Activated CD4-positive, alpha-beta memory T cell treated with anti-CD3 and anti-CD28 coated beads for 36 hours (primary cell): ENCODE measurements around the gene NFATC3. TPM values are rescaled to one million over a fixed set of nuclear protein-coding genes. Genes with fewer than 3 reads are reported as not detected.

ENCODE experiments used
- CTCF ChIA-PET: fragments of 350-600 bp; sonication (Branson Sonifier 250); formaldehyde crosslinking; loops from one replicate; lab custom pipeline; 2021; ENCODE audit warnings: antibody characterized with exemption, inconsistent platforms; lab: Charles Lee
- POLR2A ChIA-PET: fragments of 350-600 bp; sonication (Branson Sonifier 250); formaldehyde crosslinking; loops from one replicate; lab custom pipeline; 2021; ENCODE audit warnings: antibody characterized with exemption; lab: Charles Lee
- DNase-seq: peaks from one replicate; pipeline ENCODE4 v3.0.0-alpha.2; 2020
- H3K27ac Mint-ChIP-seq: one replicate; pipeline ENCODE4 v1.8.0; 2021; ENCODE audit warnings: mixed read lengths
- H3K27me3 Mint-ChIP-seq: one replicate; pipeline ENCODE4 v1.8.0; 2021; ENCODE audit warnings: mixed read lengths
- H3K36me3 Mint-ChIP-seq: one replicate; pipeline ENCODE4 v1.8.0; 2021; ENCODE audit warnings: mixed read lengths
- H3K4me1 Mint-ChIP-seq: one replicate; pipeline ENCODE4 v1.8.0; 2021; ENCODE audit warnings: low read depth, mixed read lengths
- H3K4me3 Mint-ChIP-seq: one replicate; pipeline ENCODE4 v1.8.0; 2021; ENCODE audit warnings: mild to moderate bottlenecking, mixed read lengths
- H3K9me3 Mint-ChIP-seq: one replicate; pipeline ENCODE4 v1.8.0; 2021; ENCODE audit warnings: mixed read lengths
- intact Hi-C: fragments of 100-400 bp; cut with micrococcal nuclease; formaldehyde crosslinking; loops from one replicate; pipeline ENCODE4 v1.15.1; 2023
- total RNA-seq, 2 experiments: library from RNA; stranded (reverse); gene quantifications; one replicate each; pipeline ENCODE4 v1.2.3, GENCODE V29; 2021

The NFATC3 gene
- total RNA-seq, result 10 to 100 TPM; 83.4 to 85.2 TPM

- intact Hi-C loops, result loop anchor here (1.0 to 10.0 kb wide), 7 partner anchors 11 to 911 kb away; partner anchors contain the start of genes CTCF, NOL3, PRMT7 and PSMB10
- CTCF ChIA-PET, result interaction anchor here (0.8 to 3.6 kb wide), 14 partner anchors 8 to 269 kb away, joined by 3 to 19 read pairs (median 6); partner anchors contain the start of gene SLC7A6
- DNase-seq, result peak; percentile 99
- Mint-ChIP-seq H3K4me3 (peak within 1 kb of the TSS; percentile 86), H3K36me3 (peaks cover 7% of the 10 kb centered on the region), H3K4me1 (peaks cover 62% of the 10 kb centered on the region), H3K9me3 (no peaks in the 10 kb centered on the region), H3K27me3 (no peaks in the 10 kb centered on the region), H3K27ac (peak within 1 kb of the TSS; percentile 98)
- POLR2A ChIA-PET, result interaction anchor here (0.6 to 2.3 kb wide), 17 partner anchors 8 to 397 kb away, joined by 3 to 23 read pairs (median 5); partner anchors contain the start of genes DDX28, DPEP2, DUS2 and PSMB10
These were observed at the start of gene NFATC3 for GRCh38 chr16:68085259-68086071. Gene NFATC3, plus strand, starts transcription at chr16:68085370. Its CDS starts 312 bp downstream, at chr16:68085682.

GRCh38 chr16:68037841-68038597, 47.2 kb upstream of the NFATC3 start:
- peaks cover 15% of the 10 kb centered on the region for H3K36me3 Mint-ChIP-seq
- CTCF ChIA-PET, result interaction anchor here (0.5 to 3.9 kb wide), 4 partner anchors 155 to 406 kb away, joined by 3 to 27 read pairs (median 16); partner anchors contain the start of gene NRN1L
- no peaks in the 10 kb centered on the region for H3K9me3 Mint-ChIP-seq
- POLR2A ChIA-PET, result no interaction called here
- peaks cover 6% of the 10 kb centered on the region for H3K4me1 Mint-ChIP-seq
- no peak overlapping the region for H3K4me3 Mint-ChIP-seq
- DNase-seq, result no peak
- H3K27ac Mint-ChIP-seq, result no peak overlapping the region
- intact Hi-C loops, result no loop called here
- no peaks in the 10 kb centered on the region for H3K27me3 Mint-ChIP-seq

GRCh38 chr16:68040506-68041288, 44.5 kb upstream of the NFATC3 start:
- peaks cover 19% of the 10 kb centered on the region for H3K36me3 Mint-ChIP-seq
- DNase-seq, result peak; percentile 94
- peaks cover 6% of the 10 kb centered on the region for H3K4me1 Mint-ChIP-seq
- peak overlapping the region; percentile 65 for H3K27ac Mint-ChIP-seq
- POLR2A ChIA-PET, result interaction anchor here (0.6 to 1.0 kb wide), 3 partner anchors 49 to 225 kb away, joined by 3 to 4 read pairs (median 4); no protein-coding TSS in a partner anchor
- H3K27me3 Mint-ChIP-seq, result no peaks in the 10 kb centered on the region
- CTCF ChIA-PET, result interaction anchor here (0.6 to 3.9 kb wide), 63 partner anchors 11 to 515 kb away, joined by 3 to 27 read pairs (median 4); partner anchors contain the start of genes CENPT, DDX28, DPEP2 and DUS2
- intact Hi-C loops, result loop anchor here (1.0 to 5.0 kb wide), 5 partner anchors 47 to 224 kb away; partner anchors contain the start of genes NRN1L, PSMB10 and SLC12A4
- no peak overlapping the region for H3K4me3 Mint-ChIP-seq
- H3K9me3 Mint-ChIP-seq, result no peaks in the 10 kb centered on the region

GRCh38 chr16:68041783-68042182, 43.4 kb upstream of the NFATC3 start:
- Mint-ChIP-seq H3K4me3 (no peak overlapping the region), H3K4me1 (peaks cover 8% of the 10 kb centered on the region), H3K36me3 (peaks cover 17% of the 10 kb centered on the region), H3K9me3 (no peaks in the 10 kb centered on the region), H3K27me3 (no peaks in the 10 kb centered on the region), H3K27ac (no peak overlapping the region)
- ChIA-PET CTCF (interaction anchor here (0.6 to 3.9 kb wide), 6 partner anchors 20 to 239 kb away, joined by 3 to 27 read pairs (median 6); no protein-coding TSS in a partner anchor), POLR2A (no interaction called here)
- intact Hi-C loops, result loop anchor here (2.0 to 5.0 kb wide), 4 partner anchors 73 to 225 kb away; partner anchors contain the start of genes NRN1L, PSMB10 and SLC12A4
- DNase-seq, result no peak

GRCh38 chr16:68046106-68046505, 39.1 kb upstream of the NFATC3 start:
- Mint-ChIP-seq H3K27ac (no peak overlapping the region), H3K4me1 (peaks cover 2% of the 10 kb centered on the region), H3K4me3 (no peak overlapping the region), H3K36me3 (peaks cover 17% of the 10 kb centered on the region), H3K27me3 (no peaks in the 10 kb centered on the region), H3K9me3 (no peaks in the 10 kb centered on the region)
- ChIA-PET CTCF (interaction anchor here (0.6 kb wide), 1 partner anchor 27 kb away, joined by 3 read pairs; no protein-coding TSS in a partner anchor), POLR2A (interaction anchor here (0.6 kb wide), 2 partner anchors 42 to 322 kb away, joined by 3 read pairs; no protein-coding TSS in a partner anchor)
- no peak for DNase-seq
- intact Hi-C loops, result no loop called here

GRCh38 chr16:68047987-68048386, 37.2 kb upstream of the NFATC3 start:
- Mint-ChIP-seq H3K9me3 (no peaks in the 10 kb centered on the region), H3K4me3 (no peak overlapping the region), H3K4me1 (peaks cover 2% of the 10 kb centered on the region), H3K27ac (no peak overlapping the region), H3K27me3 (no peaks in the 10 kb centered on the region), H3K36me3 (peaks cover 19% of the 10 kb centered on the region)
- intact Hi-C loops, result no loop called here
- POLR2A ChIA-PET, result no interaction called here
- CTCF ChIA-PET, result no interaction called here
- no peak for DNase-seq

GRCh38 chr16:68049449-68049848, 35.7 kb upstream of the NFATC3 start:
- no peak overlapping the region for H3K4me3 Mint-ChIP-seq
- ChIA-PET POLR2A (no interaction called here), CTCF (no interaction called here)

GRCh38 chr16:68055395-68055794, 29.8 kb upstream of the NFATC3 start:
- Mint-ChIP-seq H3K9me3 (no peaks in the 10 kb centered on the region), H3K4me3 (no peak overlapping the region), H3K4me1 (peaks cover 18% of the 10 kb centered on the region), H3K27ac (no peak overlapping the region), H3K36me3 (peaks cover 37% of the 10 kb centered on the region), H3K27me3 (no peaks in the 10 kb centered on the region)
- intact Hi-C loops, result no loop called here
- POLR2A ChIA-PET, result no interaction called here
- CTCF ChIA-PET, result interaction anchor here (0.6 to 2.8 kb wide), 2 partner anchors 13 to 15 kb away, joined by 3 to 14 read pairs; no protein-coding TSS in a partner anchor
- no peak for DNase-seq

More at GRCh38 chr16:68049449-68049848, 35.7 kb upstream of the NFATC3 start:
- Mint-ChIP-seq H3K27me3 (no peaks in the 10 kb centered on the region), H3K9me3 (no peaks in the 10 kb centered on the region), H3K4me1 (peaks cover 2% of the 10 kb centered on the region), H3K27ac (no peak overlapping the region), H3K36me3 (peaks cover 25% of the 10 kb centered on the region)
- intact Hi-C loops, result no loop called here
- DNase-seq, result no peak

- no peaks in the 10 kb centered on the region for H3K27me3 Mint-ChIP-seq
- intact Hi-C loops, result no loop called here
- H3K36me3 Mint-ChIP-seq, result peaks cover 39% of the 10 kb centered on the region
- H3K4me3 Mint-ChIP-seq, result no peak overlapping the region
- POLR2A ChIA-PET, result no interaction called here
- H3K9me3 Mint-ChIP-seq, result no peaks in the 10 kb centered on the region
- H3K27ac Mint-ChIP-seq, result peak overlapping the region; percentile 59
- peak; percentile 28 for DNase-seq
- H3K4me1 Mint-ChIP-seq, result peaks cover 52% of the 10 kb centered on the region
- CTCF ChIA-PET, result interaction anchor here (1.1 kb wide), 1 partner anchor 19 kb away, joined by 4 read pairs; no protein-coding TSS in a partner anchor
These were observed 25.4 kb upstream of the NFATC3 start for GRCh38 chr16:68059804-68060203.

GRCh38 chr16:68061396-68061795, 23.8 kb upstream of the NFATC3 start:
- Mint-ChIP-seq H3K27me3 (no peaks in the 10 kb centered on the region), H3K4me3 (no peak overlapping the region), H3K27ac (peak overlapping the region; percentile 79), H3K36me3 (peaks cover 35% of the 10 kb centered on the region), H3K4me1 (peaks cover 59% of the 10 kb centered on the region), H3K9me3 (no peaks in the 10 kb centered on the region)
- ChIA-PET CTCF (interaction anchor here (0.7 to 2.0 kb wide), 4 partner anchors 18 to 245 kb away, joined by 3 to 9 read pairs (median 5); no protein-coding TSS in a partner anchor), POLR2A (no interaction called here)
- intact Hi-C loops, result no loop called here
- DNase-seq, result no peak
